Endometrial microvascular endothelial cells (primary cell): ENCODE data around the gene IFT27. TPM values are rescaled to one million over a fixed set of nuclear protein-coding genes. Genes with fewer than 3 reads are reported as not detected.

ENCODE experiments used
- in situ Hi-C: cut with HindIII; loops from 2 replicates; pipeline ENCODE4 v1.10.0; 2017; ENCODE audit warnings: low sequenced_read_pairs, low pct_unique_long_range_greater_than_20kb; ENCODE audit errors: inconsistent ontology term
- total RNA-seq: library from RNA; depleted of rRNA; stranded (reverse); fragments of >200 nt; gene quantifications from one replicate; pipeline ENCODE4 v1.2.3, GENCODE V29; 2015; ENCODE audit errors: inconsistent ontology term

Gene IFT27
- total RNA-seq, 1 donor from 2014 or later, result 4.4 TPM

DNA sequence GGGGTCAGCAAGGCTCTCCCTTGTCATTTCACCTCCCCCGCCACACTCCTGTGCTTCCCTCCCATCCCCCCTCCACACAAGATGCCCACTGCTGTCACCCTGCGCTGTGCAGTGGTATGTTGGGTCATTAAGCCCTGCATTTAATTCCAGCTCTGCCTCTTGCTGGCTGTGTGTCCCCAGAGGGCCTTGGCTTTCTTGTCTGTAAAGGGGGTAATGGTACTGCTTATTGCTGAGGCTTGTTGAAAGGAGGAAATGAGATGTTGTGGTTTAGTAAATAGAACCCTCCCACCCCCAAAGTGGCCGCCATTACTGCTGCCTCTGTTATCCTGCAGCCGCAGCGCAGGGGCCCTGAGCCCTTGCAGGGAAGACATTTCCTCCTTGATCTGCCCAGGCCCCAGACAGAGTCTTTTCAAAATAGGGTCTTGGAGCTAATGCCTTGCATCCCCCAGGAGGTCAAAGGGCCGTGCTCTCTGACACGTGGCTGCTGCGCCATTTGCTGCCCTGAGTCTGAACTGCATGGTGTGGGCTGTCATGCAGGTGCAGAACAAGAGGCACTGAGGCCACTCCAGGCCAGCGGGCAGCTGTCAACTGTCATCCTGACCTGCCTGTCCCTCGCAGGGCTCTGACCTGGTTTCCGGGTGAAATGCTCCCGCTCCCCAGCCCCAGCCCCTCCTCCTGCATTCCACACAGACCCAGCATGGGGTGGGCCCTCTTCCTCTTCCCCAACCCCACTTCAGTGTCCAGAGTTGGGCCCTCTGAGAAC is 22.2 kb upstream of the IFT27 start:
- in situ Hi-C loops, result no loop called here

DNA sequence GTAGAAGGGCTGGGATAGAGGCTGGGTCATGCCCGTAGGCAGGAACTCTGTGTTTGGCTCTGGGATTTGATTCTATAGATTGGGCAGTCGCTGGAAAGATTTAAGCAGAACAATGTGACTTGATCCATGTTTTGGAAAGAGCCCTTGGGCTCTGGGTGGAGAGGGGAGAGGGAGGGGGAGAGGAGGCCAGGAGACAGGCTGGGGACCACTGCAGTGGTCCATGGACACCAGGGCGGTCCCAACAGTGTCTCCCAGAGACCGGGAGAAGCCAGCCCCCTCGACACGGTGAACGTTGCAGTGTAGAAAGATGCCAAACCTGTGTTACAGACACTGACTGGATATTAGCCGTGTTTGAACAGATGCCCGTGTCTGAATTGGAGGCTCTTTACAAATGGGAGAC is 21.5 kb upstream of the IFT27 start:
- in situ Hi-C loops, result no loop called here

- in situ Hi-C loops, result no loop called here
These were observed 20.7 kb upstream of the IFT27 start for GRCh38 chr22:36796552-36797175.

GRCh38 chr22:36795633-36796032 is 19.7 kb upstream of the IFT27 start:
- in situ Hi-C loops, result no loop called here

- in situ Hi-C loops, result no loop called here
These were observed 14.7 kb upstream of the IFT27 start for GRCh38 chr22:36790648-36791047.

DNA sequence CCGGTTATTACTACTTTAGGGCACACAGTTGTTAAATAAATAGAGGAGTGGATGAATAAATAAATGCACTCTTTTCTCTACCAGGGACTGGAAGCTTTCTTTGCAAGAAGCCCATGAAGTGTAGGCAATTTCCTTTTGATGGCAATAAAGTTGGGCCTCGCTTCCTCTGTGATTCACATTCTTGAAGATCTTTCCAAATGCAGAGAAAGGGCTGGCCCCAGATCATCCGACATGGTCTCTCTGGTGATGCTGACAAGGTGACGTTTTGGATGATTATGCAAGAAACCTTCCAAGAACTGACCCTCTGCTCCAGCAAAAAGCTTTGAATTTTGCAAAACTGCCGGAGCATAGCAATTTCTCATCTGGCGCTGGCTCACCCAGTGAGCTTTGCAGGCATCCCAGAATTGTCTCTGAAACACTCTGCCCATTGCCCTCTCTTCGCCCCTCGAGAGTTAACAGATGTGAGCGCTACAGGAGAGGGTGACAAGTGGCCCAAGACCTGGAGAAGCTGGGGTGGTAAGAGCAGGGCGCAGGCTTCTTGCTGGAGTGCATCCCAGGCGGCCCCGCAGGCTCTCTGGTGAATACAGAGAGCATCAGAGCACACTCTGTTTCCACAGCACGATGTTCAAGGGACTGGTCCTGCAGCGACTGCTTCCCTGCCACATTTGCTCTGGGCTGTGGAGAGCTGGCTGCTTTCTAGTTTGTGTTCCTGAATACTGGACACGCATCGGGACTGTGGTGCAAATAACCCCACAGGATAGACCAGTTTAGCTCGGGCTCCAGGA is 11.5 kb upstream of the IFT27 start:
- in situ Hi-C loops, result no loop called here

DNA sequence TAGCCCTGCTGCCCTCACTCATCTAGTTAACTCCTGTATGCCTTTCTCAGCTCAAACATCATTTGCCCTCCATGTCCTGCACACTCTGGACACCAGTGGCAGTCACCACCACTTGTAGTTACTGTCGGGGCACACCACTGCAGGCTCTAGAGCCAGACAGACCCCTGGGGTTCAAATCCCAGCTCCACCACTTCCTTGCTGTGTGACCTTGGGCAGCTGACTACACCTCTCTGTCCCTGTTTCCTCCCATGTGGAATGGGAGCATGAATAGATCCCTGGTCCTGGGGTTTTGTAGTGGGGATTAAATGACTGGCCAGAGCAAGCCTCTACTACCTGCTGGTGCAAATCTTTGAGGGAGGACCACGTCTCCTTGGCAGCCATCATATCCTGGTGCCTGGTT is 7.8 kb upstream of the IFT27 start:
- in situ Hi-C loops, result no loop called here

- in situ Hi-C loops, result no loop called here
These were observed 6.0 kb upstream of the IFT27 start for GRCh38 chr22:36781656-36782627.

DNA sequence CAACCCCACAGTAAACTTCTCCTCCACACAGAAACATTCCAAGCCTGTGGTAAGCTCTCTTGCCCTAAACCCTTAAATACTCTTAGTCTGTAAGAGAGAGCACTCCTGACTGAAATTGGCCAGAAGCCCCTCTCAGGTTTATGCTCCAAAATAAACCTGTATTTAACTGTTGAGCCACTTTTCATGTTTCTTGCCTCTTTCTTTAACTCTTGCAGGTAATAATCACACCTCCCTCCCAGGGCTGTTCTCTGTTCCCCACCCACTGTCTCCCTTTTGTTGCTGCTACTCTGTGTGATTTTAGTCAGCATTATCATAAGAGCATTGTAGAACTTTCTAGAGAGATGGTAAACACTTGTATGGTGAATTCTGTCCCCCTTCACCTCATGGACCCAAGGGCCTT is 2.1 kb upstream of the IFT27 start:
- in situ Hi-C loops, result loop anchor here (10.0 kb wide), 2 partner anchors 57 to 257 kb away; no protein-coding TSS in a partner anchor

GRCh38 chr22:36776722-36777121 is 803 bp upstream of the IFT27 start:
- in situ Hi-C loops, result loop anchor here (10.0 kb wide), 2 partner anchors 58 to 258 kb away; no protein-coding TSS in a partner anchor

DNA sequence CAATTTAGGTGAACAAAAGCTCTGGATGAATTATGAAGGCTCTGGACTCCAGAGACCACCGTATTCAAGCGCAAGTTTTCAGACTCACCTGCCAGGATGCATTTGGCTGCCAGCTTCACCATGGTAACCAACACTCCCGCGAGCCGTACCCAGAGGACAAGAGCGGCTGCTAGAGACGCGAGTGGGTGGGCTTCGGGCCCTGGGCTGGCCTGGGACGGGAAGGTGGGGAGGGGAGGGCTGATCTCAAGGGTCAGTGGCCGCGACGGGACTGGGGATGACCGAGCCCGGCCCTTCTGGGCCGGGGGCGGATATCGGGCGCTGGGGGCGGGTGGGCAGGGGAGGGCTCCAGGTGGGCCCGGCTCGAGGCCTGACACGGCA is 344 bp downstream of the IFT27 start:
- in situ Hi-C loops, result loop anchor here (10.0 kb wide), 2 partner anchors 59 to 259 kb away; no protein-coding TSS in a partner anchor

GRCh38 chr22:36773935-36774334 is 2.0 kb downstream of the IFT27 start:
- in situ Hi-C loops, result loop anchor here (10.0 kb wide), 2 partner anchors 61 to 261 kb away; no protein-coding TSS in a partner anchor

DNA sequence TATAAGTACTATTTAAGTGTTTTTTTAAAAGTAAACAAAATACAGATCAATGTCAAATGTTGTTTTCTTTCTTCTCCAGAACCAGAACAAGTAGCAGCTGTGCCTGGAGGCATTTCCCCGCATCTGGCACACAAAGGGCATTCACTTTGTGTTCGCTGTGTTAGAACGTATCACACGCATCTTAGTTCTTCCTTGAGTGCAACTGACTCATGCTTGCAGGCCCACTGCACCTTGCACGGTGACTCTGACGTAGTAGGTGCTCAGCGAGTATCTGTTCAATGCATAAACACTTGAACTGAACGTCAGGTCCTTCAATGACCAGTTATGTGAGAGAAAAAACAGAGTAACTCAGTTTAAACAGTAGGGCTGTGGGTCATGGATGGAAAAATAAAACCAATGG is 3.5 kb downstream of the IFT27 start:
- in situ Hi-C loops, result loop anchor here (10.0 kb wide), 2 partner anchors 62 to 262 kb away; no protein-coding TSS in a partner anchor

DNA sequence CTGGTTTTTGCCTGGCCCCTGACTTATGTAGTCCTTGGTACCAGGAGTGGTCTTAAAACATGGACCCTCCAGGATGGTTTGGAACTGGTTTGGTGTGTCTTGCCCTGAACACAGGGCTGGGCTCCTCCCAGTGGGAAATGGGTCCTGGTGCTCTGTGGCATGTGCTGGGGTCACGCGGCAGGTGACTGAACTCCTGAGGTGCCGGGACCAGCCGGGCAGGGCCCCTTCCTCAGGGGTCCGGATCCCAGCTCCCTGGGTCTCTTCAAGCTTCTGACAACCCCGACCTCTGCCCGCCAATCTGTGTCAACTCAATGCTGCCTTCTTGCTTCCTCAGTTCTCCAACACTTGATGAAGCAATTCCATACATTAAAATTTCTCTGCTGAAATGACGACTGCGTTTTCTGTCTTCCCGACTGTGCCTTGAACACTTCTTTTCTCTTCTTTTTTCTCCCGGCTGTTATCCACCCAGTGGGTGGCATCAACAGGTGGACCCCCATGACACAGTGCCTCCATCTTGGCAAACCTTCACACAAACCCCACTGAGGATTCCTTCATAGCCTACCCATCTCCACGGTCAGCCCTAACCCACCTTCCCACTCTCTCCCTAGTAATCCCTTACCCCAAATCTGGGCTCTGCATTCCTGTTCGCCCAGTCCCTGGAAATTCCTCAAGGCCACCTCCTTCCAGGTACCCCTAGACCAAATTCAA is 4.4 kb downstream of the IFT27 start:
- in situ Hi-C loops, result loop anchor here (10.0 kb wide), 2 partner anchors 63 to 263 kb away; no protein-coding TSS in a partner anchor

DNA sequence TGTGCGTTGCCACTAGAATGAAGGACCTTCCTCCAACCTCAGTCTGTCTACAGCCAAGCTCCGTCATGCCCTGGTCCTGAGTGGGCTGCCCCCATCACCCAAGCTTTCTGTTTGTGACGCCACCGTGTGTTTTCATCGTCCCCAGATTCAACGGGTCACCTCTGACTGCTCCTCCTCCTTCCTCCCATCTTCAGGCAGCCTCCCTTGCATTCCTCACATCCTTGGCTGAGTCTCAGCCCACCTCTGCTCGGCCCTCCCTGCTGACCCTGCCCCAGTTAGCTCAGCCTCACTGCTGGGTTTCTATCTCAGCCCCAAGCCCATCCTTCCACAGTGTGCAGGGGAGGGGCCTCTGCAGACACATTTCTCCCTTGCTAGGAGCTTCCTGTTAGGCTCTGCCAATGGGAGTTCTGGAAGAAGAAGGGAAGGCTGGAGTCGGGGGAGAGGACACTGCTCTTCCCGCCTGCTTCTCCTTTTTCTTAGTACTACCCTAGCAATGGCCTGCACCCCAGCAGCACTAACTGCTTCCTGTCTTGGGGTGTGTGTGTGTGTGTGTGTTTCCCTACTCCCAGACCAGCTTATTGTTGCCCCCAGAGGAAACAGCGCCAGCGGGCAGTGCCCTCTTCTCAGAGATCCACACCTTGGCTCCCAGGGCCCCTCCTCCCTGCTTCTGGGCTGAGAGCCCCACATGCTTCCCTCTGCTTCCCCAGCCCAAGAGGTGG is 5.2 kb downstream of the IFT27 start:
- in situ Hi-C loops, result loop anchor here (10.0 kb wide), 2 partner anchors 64 to 264 kb away; no protein-coding TSS in a partner anchor

GRCh38 chr22:36769541-36770512 is 6.1 kb downstream of the IFT27 start:
- in situ Hi-C loops, result loop anchor here (10.0 kb wide), 2 partner anchors 65 to 265 kb away; no protein-coding TSS in a partner anchor
